SK-N-SH (cell line): Measurements from ENCODE around the gene PCSK2. TPM values are rescaled to one million over a fixed set of nuclear protein-coding genes. Genes with fewer than 3 reads are reported as not detected.

Experiments used
- CTCF ChIA-PET: fragments of 300-600, 350-600 bp; formaldehyde crosslinking; extraction: SDS; loops from one replicate; lab custom pipeline; 2021; lab: Yijun Ruan, JAX
- POLR2A ChIA-PET: fragments of 350-600 bp; sonication (Branson Sonifier 250); formaldehyde crosslinking; extraction: SDS; loops from one replicate; lab custom pipeline; 2020; ENCODE audit warnings: antibody characterized with exemption, inconsistent platforms; lab: Yijun Ruan, JAX
- DNase-seq: peaks from one replicate; pipeline ENCODE4 v3.0.0; 2012
- H2AFZ ChIP-seq: fragments of 200-600 bp; sonication (generic); 2 replicates; pipeline ENCODE4 v1.8.1; 2016; ENCODE audit warnings: antibody characterized with exemption, mild to moderate bottlenecking, low read depth
- H3F3A ChIP-seq: fragments of 200-600 bp; sonication (generic); replicated peaks from 2 replicates; pipeline ENCODE3; 2016; ENCODE audit warnings: antibody characterized with exemption, mild to moderate bottlenecking; ENCODE audit not compliant: insufficient read depth
- H3K27ac ChIP-seq, 2 experiments: fragments of 200-500 bp in 1 of 2; fragments of 200-600 bp in 1 of 2; sonication (Bioruptor generic) in 1 of 2; sonication (generic), shearing (Covaris generic) in 1 of 2; 2 replicates each; pipeline versions ENCODE4 v1.5.1 to v1.6.1; 2014 to 2016; ENCODE audit warnings: low read depth in 2 of 2, inconsistent platforms in 1 of 2, low read length in 1 of 2, mild to moderate bottlenecking in 1 of 2, mixed read lengths in 1 of 2
- H3K27me3 ChIP-seq: fragments of 200-600 bp; sonication (generic), shearing (Covaris generic); 2 replicates; pipeline ENCODE4 v1.6.1; 2016; ENCODE audit warnings: mixed run types; ENCODE audit not compliant: insufficient read depth
- H3K36me3 ChIP-seq, 2 experiments: fragments of 200-500 bp in 1 of 2; fragments of 200-600 bp in 1 of 2; sonication (Bioruptor generic) in 1 of 2; sonication (generic) in 1 of 2; replicated peaks in 1 of 2; 2 replicates each; pipeline versions ENCODE3 to v1.5.1; 2014 to 2016; ENCODE audit warnings: low read length in 1 of 2, mild to moderate bottlenecking in 1 of 2; ENCODE audit not compliant: insufficient read depth in 2 of 2, control insufficient read depth in 1 of 2
- H3K4me1 ChIP-seq, 2 experiments: fragments of 200-500 bp in 1 of 2; fragments of 200-600 bp in 1 of 2; sonication (Bioruptor generic) in 1 of 2; sonication (generic), shearing (Covaris generic) in 1 of 2; 2 replicates each; pipeline versions ENCODE4 v1.5.1 to v1.6.1; 2014 to 2016; ENCODE audit warnings: low read depth in 1 of 2, low read length in 1 of 2, mixed run types in 1 of 2; ENCODE audit not compliant: insufficient read depth in 2 of 2, control insufficient read depth in 1 of 2
- H3K4me2 ChIP-seq: fragments of 200-600 bp; sonication (generic), shearing (Covaris generic); 2 replicates; pipeline ENCODE4 v1.6.1; 2017; ENCODE audit warnings: mixed run types
- H3K4me3 ChIP-seq, 2 experiments: fragments of 200-500 bp in 1 of 2; fragments of 200-600 bp in 1 of 2; sonication (Bioruptor generic) in 1 of 2; sonication (generic), shearing (Covaris generic) in 1 of 2; 2 replicates each; pipeline versions ENCODE4 v1.5.1 to v1.8.1; 2014 to 2016; ENCODE audit warnings: low read depth in 2 of 2, inconsistent platforms in 1 of 2, low read length in 1 of 2, mild to moderate bottlenecking in 1 of 2, mixed read lengths in 1 of 2, moderate library complexity in 1 of 2
- H3K79me2 ChIP-seq: fragments of 200-600 bp; sonication (generic); 2 replicates; pipeline ENCODE4 v1.8.1; 2017; ENCODE audit warnings: mild to moderate bottlenecking; ENCODE audit not compliant: insufficient read depth
- H3K9ac ChIP-seq: fragments of 200-600 bp; sonication (generic); 2 replicates; pipeline ENCODE4 v1.6.1; 2017; ENCODE audit warnings: mixed run types
- H3K9me2 ChIP-seq: fragments of 200-600 bp; sonication (generic); 2 replicates; pipeline ENCODE4 v1.6.1; 2017; ENCODE audit warnings: mixed run types
- H3K9me3 ChIP-seq: fragments of 200-600 bp; sonication (generic); 2 replicates; pipeline ENCODE4 v1.6.1; 2017; ENCODE audit warnings: mixed run types, mild to moderate bottlenecking, moderate library complexity
- H4K20me1 ChIP-seq: fragments of 200-600 bp; sonication (generic); 2 replicates; pipeline ENCODE4 v1.6.1; 2017; ENCODE audit warnings: mild to moderate bottlenecking, mixed run types; ENCODE audit not compliant: insufficient read depth
- FOXM1 ChIP-seq: IDR thresholded peaks from 2 replicates; pipeline ENCODE4 v1.4.0; 2012; ENCODE audit warnings: low read depth, mild to moderate bottlenecking
- MXI1 ChIP-seq: IDR thresholded peaks from 2 replicates; pipeline ENCODE4 v1.6.1; 2012; ENCODE audit warnings: mild to moderate bottlenecking, low read depth, low read length, improper control_type of control experiment
- NRF1 ChIP-seq: IDR thresholded peaks from 2 replicates; pipeline ENCODE4 v1.6.1; 2012; ENCODE audit warnings: low read depth, mild to moderate bottlenecking, low read length
- RAD21 ChIP-seq: IDR thresholded peaks from 2 replicates; pipeline ENCODE4 v1.6.1; 2012; ENCODE audit warnings: mild to moderate bottlenecking, low read length
- RCOR1 ChIP-seq: fragments of 150-350 bp; IDR thresholded peaks from 2 replicates; pipeline ENCODE4 v1.6.1; 2017; ENCODE audit warnings: antibody characterized with exemption, low read length
- RXRA ChIP-seq: IDR thresholded peaks from 2 replicates; pipeline ENCODE4 v1.4.0; 2012; ENCODE audit warnings: low read depth, mild to moderate bottlenecking, borderline replicate concordance
- WGBS: methylation state at CpG from one replicate; pipeline ENCODE4 v1.1.6; 2017; ENCODE audit warnings: low lambda C conversion rate; 5-methylcytosine and 5-hydroxymethylcytosine counted together
- polyA plus RNA-seq, 3 experiments: library from polyadenylated mRNA; depleted of rRNA; stranded (reverse); fragments of >200 nt; gene quantifications; 2 replicates each; pipeline ENCODE4 v1.2.3, GENCODE V29; 2012
- TF ChIP-seq, protein P1 (sequence below): IDR thresholded peaks from 2 replicates; pipeline ENCODE4 v1.6.1; 2012; ENCODE audit warnings: mild to moderate bottlenecking, low read depth, low read length, moderate library complexity
- TF ChIP-seq, protein P2 (sequence below): IDR thresholded peaks from 2 replicates; pipeline ENCODE4; 2012

PCSK2 gene
- not detected in 2 replicates for polyA plus RNA-seq (2012; rRNA removed)
- not detected in 2 replicates for polyA plus RNA-seq (2012; cell fraction: cytosol; rRNA removed)
- not detected in 2 replicates for polyA plus RNA-seq (2012; cell fraction: nucleus; rRNA removed)

- peaks cover 0 to 14% of the 10 kb centered on the region in 2 experiments; a peak in 1 of 4 replicates for H3K4me1 ChIP-seq
- no peak within 1 kb of the TSS for H3K9ac ChIP-seq
- peak; percentile 90 for DNase-seq
- ChIA-PET CTCF (no interaction called here), POLR2A (no interaction called here)
- H3K4me3 ChIP-seq = peak within 1 kb of the TSS in 1 of 2 experiments; percentile 47; a peak in 2 of 4 replicates
- no peaks in the 10 kb centered on the region for H3K9me3 ChIP-seq
- no peaks in the 10 kb centered on the region for H3K36me3 ChIP-seq
- no peak within 1 kb of the TSS for H2AFZ ChIP-seq
- peak within 1 kb of the TSS; percentile 57; the same call in 1 of the 2 replicates for H3K4me2 ChIP-seq
- H3K27ac ChIP-seq = no peak within 1 kb of the TSS
- no peaks in the 10 kb centered on the region for H3K79me2 ChIP-seq
- WGBS = under 1% methylated on average over 25 of the region's 53 CpGs
- H3F3A ChIP-seq = no peaks in the 10 kb centered on the region
- no peaks in the 10 kb centered on the region for H3K9me2 ChIP-seq
- no peaks in the 10 kb centered on the region for H4K20me1 ChIP-seq
- no peaks in the 10 kb centered on the region; the same call in 1 of the 2 replicates for H3K27me3 ChIP-seq
- no peak for TF ChIP-seq NRF1
- TF ChIP-seq, protein P1, sequence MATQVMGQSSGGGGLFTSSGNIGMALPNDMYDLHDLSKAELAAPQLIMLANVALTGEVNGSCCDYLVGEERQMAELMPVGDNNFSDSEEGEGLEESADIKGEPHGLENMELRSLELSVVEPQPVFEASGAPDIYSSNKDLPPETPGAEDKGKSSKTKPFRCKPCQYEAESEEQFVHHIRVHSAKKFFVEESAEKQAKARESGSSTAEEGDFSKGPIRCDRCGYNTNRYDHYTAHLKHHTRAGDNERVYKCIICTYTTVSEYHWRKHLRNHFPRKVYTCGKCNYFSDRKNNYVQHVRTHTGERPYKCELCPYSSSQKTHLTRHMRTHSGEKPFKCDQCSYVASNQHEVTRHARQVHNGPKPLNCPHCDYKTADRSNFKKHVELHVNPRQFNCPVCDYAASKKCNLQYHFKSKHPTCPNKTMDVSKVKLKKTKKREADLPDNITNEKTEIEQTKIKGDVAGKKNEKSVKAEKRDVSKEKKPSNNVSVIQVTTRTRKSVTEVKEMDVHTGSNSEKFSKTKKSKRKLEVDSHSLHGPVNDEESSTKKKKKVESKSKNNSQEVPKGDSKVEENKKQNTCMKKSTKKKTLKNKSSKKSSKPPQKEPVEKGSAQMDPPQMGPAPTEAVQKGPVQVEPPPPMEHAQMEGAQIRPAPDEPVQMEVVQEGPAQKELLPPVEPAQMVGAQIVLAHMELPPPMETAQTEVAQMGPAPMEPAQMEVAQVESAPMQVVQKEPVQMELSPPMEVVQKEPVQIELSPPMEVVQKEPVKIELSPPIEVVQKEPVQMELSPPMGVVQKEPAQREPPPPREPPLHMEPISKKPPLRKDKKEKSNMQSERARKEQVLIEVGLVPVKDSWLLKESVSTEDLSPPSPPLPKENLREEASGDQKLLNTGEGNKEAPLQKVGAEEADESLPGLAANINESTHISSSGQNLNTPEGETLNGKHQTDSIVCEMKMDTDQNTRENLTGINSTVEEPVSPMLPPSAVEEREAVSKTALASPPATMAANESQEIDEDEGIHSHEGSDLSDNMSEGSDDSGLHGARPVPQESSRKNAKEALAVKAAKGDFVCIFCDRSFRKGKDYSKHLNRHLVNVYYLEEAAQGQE = peak; percentile 92
Measured at GRCh38 chr20:17226410-17227218, at the start of gene PCSK2. PCSK2 (plus strand) TSS chr20:17227040; CDS start chr20:17227306, 266 bp downstream.

GRCh38 chr20:17177341-17177740, 49.5 kb upstream of the PCSK2 start:
- Histone ChIP-seq H3K9me2 (no peaks in the 10 kb centered on the region), H3K9me3 (no peaks in the 10 kb centered on the region), H3K4me1 (peaks cover 0 to 9% of the 10 kb centered on the region in 2 experiments; a peak in 1 of 4 replicates), H3K27ac (no peak overlapping the region), H2AFZ (no peak overlapping the region), H3F3A (no peaks in the 10 kb centered on the region), H4K20me1 (no peaks in the 10 kb centered on the region), H3K4me3 (no peak overlapping the region), H3K27me3 (no peaks in the 10 kb centered on the region), H3K36me3 (no peaks in the 10 kb centered on the region), H3K79me2 (no peaks in the 10 kb centered on the region), H3K9ac (no peak overlapping the region), H3K4me2 (no peak overlapping the region)
- ChIA-PET CTCF (no interaction called here), POLR2A (no interaction called here)
- no peak for TF ChIP-seq RXRA
- TF ChIP-seq RAD21 = no peak
- TF ChIP-seq, protein P2, sequence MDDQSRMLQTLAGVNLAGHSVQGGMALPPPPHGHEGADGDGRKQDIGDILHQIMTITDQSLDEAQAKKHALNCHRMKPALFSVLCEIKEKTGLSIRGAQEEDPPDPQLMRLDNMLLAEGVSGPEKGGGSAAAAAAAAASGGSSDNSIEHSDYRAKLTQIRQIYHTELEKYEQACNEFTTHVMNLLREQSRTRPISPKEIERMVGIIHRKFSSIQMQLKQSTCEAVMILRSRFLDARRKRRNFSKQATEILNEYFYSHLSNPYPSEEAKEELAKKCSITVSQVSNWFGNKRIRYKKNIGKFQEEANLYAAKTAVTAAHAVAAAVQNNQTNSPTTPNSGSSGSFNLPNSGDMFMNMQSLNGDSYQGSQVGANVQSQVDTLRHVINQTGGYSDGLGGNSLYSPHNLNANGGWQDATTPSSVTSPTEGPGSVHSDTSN = no peak
- TF ChIP-seq RCOR1 = no peak
- no peak for TF ChIP-seq FOXM1
- no peak for TF ChIP-seq MXI1
- no peak for DNase-seq
- WGBS = 25% methylated on average over 5 of the region's 5 CpGs
